Omental fat pad (tissue), 4 donors: ENCODE data around the gene OR11G2. TPM values are rescaled to one million over a fixed set of nuclear protein-coding genes. Genes with fewer than 3 reads are reported as not detected.
"Not testable (repeated sequence)": the region's sequence is repeated elsewhere in the genome, so short reads cannot be mapped to it uniquely, and the experiment has no call there.

Source experiments
- ATAC-seq: fragments of 150-250 bp; one replicate; pipeline ENCODE4 v1.9.1; 2016; ENCODE audit warnings: mild to moderate bottlenecking, moderate library complexity; ENCODE audit not compliant: low FRiP score
- DNase-seq: peaks from one replicate; pipeline ENCODE4 v3.0.0-alpha.2; 2019; ENCODE audit warnings: low spot score
- total RNA-seq, 4 donors: library from RNA; depleted of rRNA; stranded (reverse); fragments of >200 nt; gene quantifications; one replicate each; pipeline ENCODE4 v1.1.0, GENCODE V29; 2016
- TF ChIP-seq, protein P1 (sequence below), 3 donors: fragments of 450-650 bp; IDR thresholded peaks; one replicate each; pipeline ENCODE4 v1.5.1; 2016 to 2017; ENCODE audit warnings: antibody characterized with exemption in 3 of 3, mild to moderate bottlenecking in 3 of 3, moderate library complexity in 2 of 3

OR11G2 gene
- total RNA-seq, 4 donors from 2014 or later = not detected

DNA sequence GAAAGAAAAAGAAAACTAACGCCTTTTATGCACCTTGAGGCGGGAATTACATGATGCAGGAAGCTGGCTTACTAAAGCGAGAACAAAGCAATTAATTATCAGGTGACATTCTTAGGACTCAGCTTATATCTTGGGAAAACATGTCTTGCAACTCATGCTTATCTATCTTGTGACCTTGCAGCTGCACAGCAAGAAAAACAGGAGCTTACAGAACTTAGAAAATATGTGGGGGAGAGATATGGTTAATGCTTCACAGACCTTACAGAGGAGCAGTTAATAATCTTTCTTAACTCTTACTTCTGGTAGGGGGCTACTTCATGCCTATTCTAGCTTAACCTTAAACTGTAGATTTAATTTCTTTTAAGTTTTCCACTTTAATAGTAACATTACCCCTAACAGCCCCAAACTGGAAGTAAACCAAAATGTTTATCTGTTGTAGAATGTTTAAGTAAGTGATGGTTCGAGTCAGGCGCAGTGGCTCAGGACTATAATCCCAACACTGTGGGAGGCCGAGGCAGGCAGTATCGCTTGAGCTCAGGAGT is 13.2 kb upstream of the OR11G2 start:
- TF ChIP-seq, protein P1, sequence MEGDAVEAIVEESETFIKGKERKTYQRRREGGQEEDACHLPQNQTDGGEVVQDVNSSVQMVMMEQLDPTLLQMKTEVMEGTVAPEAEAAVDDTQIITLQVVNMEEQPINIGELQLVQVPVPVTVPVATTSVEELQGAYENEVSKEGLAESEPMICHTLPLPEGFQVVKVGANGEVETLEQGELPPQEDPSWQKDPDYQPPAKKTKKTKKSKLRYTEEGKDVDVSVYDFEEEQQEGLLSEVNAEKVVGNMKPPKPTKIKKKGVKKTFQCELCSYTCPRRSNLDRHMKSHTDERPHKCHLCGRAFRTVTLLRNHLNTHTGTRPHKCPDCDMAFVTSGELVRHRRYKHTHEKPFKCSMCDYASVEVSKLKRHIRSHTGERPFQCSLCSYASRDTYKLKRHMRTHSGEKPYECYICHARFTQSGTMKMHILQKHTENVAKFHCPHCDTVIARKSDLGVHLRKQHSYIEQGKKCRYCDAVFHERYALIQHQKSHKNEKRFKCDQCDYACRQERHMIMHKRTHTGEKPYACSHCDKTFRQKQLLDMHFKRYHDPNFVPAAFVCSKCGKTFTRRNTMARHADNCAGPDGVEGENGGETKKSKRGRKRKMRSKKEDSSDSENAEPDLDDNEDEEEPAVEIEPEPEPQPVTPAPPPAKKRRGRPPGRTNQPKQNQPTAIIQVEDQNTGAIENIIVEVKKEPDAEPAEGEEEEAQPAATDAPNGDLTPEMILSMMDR (IDR thresholded peaks at IDR 0.05) = no peak
- ATAC-seq (no peak), DNase-seq (no peak)

GRCh38 chr14:20179218-20179617 is 11.5 kb upstream of the OR11G2 start:
- DNase-seq = no peak
- TF ChIP-seq, protein P1 (IDR thresholded peaks at IDR 0.05) = no peak
- ATAC-seq = no peak

DNA sequence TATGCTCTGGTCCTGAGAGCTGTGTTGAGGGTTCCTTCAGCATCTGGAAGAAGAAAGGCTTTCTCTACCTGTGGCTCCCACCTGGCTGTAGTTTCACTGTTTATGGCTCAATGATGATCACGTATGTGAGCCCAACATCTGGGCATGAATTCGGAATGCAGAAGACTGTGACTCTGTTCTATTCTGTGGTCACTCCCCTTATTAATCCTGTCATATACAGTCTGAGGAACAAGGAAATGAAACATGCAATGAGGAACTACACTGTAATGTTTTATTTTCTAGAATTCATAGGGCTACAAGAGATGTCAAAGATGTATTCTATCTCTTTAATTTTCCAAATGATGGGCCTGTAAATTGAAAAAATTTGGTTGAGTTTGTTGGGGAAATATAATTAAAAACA is 10.8 kb upstream of the OR11G2 start:
- no peak for DNase-seq
- TF ChIP-seq, protein P1 (IDR thresholded peaks at IDR 0.05) = no peak
- ATAC-seq = no peak

DNA sequence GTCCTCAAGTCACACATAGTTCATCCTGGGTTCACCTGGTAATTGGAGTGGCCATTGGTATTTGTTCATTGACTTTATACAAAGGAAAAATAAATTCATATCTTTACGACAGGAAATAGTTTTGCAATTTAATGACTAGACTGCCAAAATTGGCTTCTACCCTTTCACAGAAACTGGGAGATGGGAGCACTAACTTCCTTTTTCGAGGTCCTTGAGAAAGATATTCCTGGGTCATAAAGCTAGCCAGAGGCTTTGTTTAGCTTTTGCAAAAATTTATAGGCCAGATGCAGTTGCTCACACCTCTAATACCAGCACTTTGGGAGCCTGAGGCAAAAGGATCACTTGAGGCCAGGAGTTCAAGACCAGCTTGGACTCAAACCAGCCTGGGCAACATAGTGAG is 10.2 kb upstream of the OR11G2 start:
- no peak for DNase-seq
- ATAC-seq = no peak
- TF ChIP-seq, protein P1 (IDR thresholded peaks at IDR 0.05) = no peak

DNA sequence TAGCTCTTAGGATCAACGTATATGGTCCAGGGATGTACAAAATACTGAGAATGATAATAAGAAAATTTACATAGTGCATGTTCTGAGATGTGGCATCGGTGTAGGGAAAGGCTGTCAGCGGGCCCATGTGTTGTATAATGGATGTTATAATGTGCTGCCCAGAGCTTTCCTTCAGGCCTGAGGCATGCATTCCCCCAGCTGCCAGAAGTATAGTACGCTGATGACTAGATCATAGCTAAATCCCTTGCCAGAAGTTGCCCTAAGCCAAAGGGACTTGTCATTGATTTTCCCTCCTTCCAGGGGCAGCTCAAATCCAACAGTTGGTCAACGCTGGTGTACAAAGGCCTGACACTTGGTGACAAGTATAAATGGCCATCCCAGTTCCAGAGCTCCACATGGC is 6.5 kb upstream of the OR11G2 start:
- ATAC-seq = no peak
- no peak for DNase-seq

DNA sequence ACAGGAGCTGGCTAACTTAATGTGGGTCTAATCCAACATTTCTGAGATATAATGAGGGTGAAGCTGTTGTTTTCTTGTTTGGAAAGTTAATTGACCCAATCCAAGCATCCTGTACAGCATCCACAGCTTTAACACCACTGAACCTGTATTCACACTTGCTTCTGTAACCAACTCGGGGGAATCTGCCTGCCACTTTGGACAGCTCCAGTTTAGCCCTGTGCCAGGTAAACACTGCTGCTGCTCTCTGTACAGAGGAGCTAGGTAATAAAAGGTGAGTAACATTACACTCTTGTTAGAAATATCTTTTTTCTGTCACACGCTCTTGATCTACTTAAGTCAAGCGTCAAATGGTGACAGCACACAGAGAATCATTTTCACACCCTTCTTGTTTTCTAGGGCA is 700 bp downstream of the OR11G2 start:
- ATAC-seq = no peak
- DNase-seq = no peak
- TF ChIP-seq, protein P1 (IDR thresholded peaks at IDR 0.05) = no peak

More for the DNA sequence above, 6.5 kb upstream of the OR11G2 start:
- TF ChIP-seq, protein P1 (IDR thresholded peaks at IDR 0.05) = no peak

- no peak for ATAC-seq
- no peak for DNase-seq
- TF ChIP-seq, protein P1 (IDR thresholded peaks at IDR 0.05) = no peak
These were observed 3.4 kb downstream of the OR11G2 start for GRCh38 chr14:20194101-20194500.

- not testable (repeated sequence) for ATAC-seq, DNase-seq
These were observed 4.5 kb downstream of the OR11G2 start for GRCh38 chr14:20195170-20195569.
